Stomach (tissue), 19 donors: ENCODE data around the gene MIB1. TPM values are rescaled to one million over a fixed set of nuclear protein-coding genes. Genes with fewer than 3 reads are reported as not detected.

Experiments used
- DNase-seq, 2 donors: peaks; one replicate each; pipeline versions ENCODE4 v3.0.0 to v3.0.0-alpha.2; 2013 to 2019
- H3K27ac ChIP-seq, 5 donors: fragments of 200-600 bp in 4 of 5; sonication (generic) in 4 of 5; one replicate each; pipeline ENCODE4 v1.5.1; 2013 to 2019; ENCODE audit warnings: mild to moderate bottlenecking in 1 of 5, moderate library complexity in 1 of 5
- H3K27me3 ChIP-seq, 3 donors: fragments of 200-600 bp; sonication (generic); one replicate each; pipeline ENCODE4 v1.5.1; 2017 to 2019; ENCODE audit warnings: mixed run types in 1 of 3
- H3K36me3 ChIP-seq, 4 donors: fragments of 200-600 bp; sonication (generic); 1 replicate in 3 of 4; 2 replicates in 1 of 4; pipeline ENCODE4 v1.5.1; 2016 to 2019
- H3K4me1 ChIP-seq, 4 donors: fragments of 200-600 bp; sonication (generic); one replicate each; pipeline ENCODE4 v1.5.1; 2016 to 2019
- H3K4me3 ChIP-seq, 4 donors: fragments of 200-600 bp; sonication (generic) in 3 of 4; one replicate each; pipeline ENCODE4 v1.5.1; 2016 to 2019; ENCODE audit warnings: mild to moderate bottlenecking in 1 of 4
- H3K9me3 ChIP-seq, 4 donors: fragments of 200-600 bp; sonication (generic); one replicate each; pipeline ENCODE4 v1.5.1; 2016 to 2019
- EP300 ChIP-seq: sonication (generic); formaldehyde crosslinking; IDR thresholded peaks from one replicate; pipeline ENCODE4 v1.6.1; 2017; ENCODE audit warnings: antibody characterized with exemption
- POLR2A ChIP-seq, 4 donors: fragments of 450-650 bp; IDR thresholded peaks; one replicate each; pipeline ENCODE4 v1.6.1; 2016; ENCODE audit warnings: antibody characterized with exemption in 4 of 4, control low read depth in 2 of 4, mild to moderate bottlenecking in 1 of 4, moderate library complexity in 1 of 4
- POLR2AphosphoS5 ChIP-seq, 3 donors: sonication (generic); formaldehyde crosslinking; IDR thresholded peaks; one replicate each; pipeline ENCODE4 v1.6.1; 2016; ENCODE audit warnings: antibody characterized with exemption in 3 of 3
- WGBS, 5 donors: extraction: QIAGEN DNeasy Blood & Tissue Kit in 3 of 5; methylation state at CpG; one replicate each; pipeline versions ENCODE4 v1.1.5 to v1.1.7; 2013 to 2018; 5-methylcytosine and 5-hydroxymethylcytosine counted together
- intact Hi-C: fragments of 100-400 bp; cut with DNase I; formaldehyde crosslinking; loops from one replicate; pipeline ENCODE4 v1.15.1; 2023; ENCODE audit warnings: low total_unique reads
- long read RNA-seq, 10 donors: transcript quantifications; one replicate each; lab custom pipeline, GENCODE V29; 2026
- polyA plus RNA-seq, 3 donors: library from polyadenylated mRNA; stranded (reverse); fragments of 200-250 nt; gene quantifications; one replicate each; pipeline ENCODE4 v1.2.3, GENCODE V29; 2013
- total RNA-seq, 5 donors: library from RNA; depleted of rRNA; stranded (reverse); fragments of >200 nt; gene quantifications; one replicate each; pipeline versions ENCODE4 v1.1.0 to v1.2.3, GENCODE V29; 2014 to 2016
- TF ChIP-seq, protein P1 (sequence below), 7 experiments: fragments of 450-650 bp in 4 of 7; fragments of 200-600 bp in 3 of 7; sonication (generic) in 3 of 7; IDR thresholded peaks; one replicate each; pipeline ENCODE4 v1.5.1; 2016 to 2019; ENCODE audit warnings: antibody characterized with exemption in 7 of 7, control low read depth in 2 of 7, mild to moderate bottlenecking in 1 of 7
- donor health status: healthy with polysubstance abuse.
- donor health status: Bipolar disorder and iron deficiency.
- donor health status: healthy.

Gene MIB1
- total RNA-seq (10 to 100 TPM; 10.4 to 83.5 (median 18.7) TPM), polyA plus RNA-seq (1 to 10 TPM; 4.4 to 5.7 (median 5.3) TPM)
- long read RNA-seq, donor 1, result 0 reads
- long read RNA-seq, donor 2, full-length matches to known transcripts, result 2 of 2 reads
- long read RNA-seq, donor 2, partial matches to known transcripts, result 0 of 2 reads
- long read RNA-seq, donor 2, other reads (novel, unspliced or antisense), result 0 of 2 reads
- long read RNA-seq, donor 3, result 0 reads
- long read RNA-seq, donor 4, full-length matches to known transcripts, result 1 of 1 reads
- long read RNA-seq, donor 4, partial matches to known transcripts, result 0 of 1 reads
- long read RNA-seq, donor 4, other reads (novel, unspliced or antisense), result 0 of 1 reads
- long read RNA-seq, donor 5, full-length matches to known transcripts, result 3 of 3 reads
- long read RNA-seq, donor 5, partial matches to known transcripts, result 0 of 3 reads
- long read RNA-seq, donor 5, other reads (novel, unspliced or antisense), result 0 of 3 reads
- long read RNA-seq, donor 6, full-length matches to known transcripts, result 3 of 3 reads
- long read RNA-seq, donor 6, partial matches to known transcripts, result 0 of 3 reads
- long read RNA-seq, donor 6, other reads (novel, unspliced or antisense), result 0 of 3 reads
- long read RNA-seq, donor 7, full-length matches to known transcripts, result 1 of 1 reads
- long read RNA-seq, donor 7, partial matches to known transcripts, result 0 of 1 reads
- long read RNA-seq, donor 7, other reads (novel, unspliced or antisense), result 0 of 1 reads
- long read RNA-seq, donor 8, full-length matches to known transcripts, result 2 of 2 reads
- long read RNA-seq, donor 8, partial matches to known transcripts, result 0 of 2 reads
- long read RNA-seq, donor 8, other reads (novel, unspliced or antisense), result 0 of 2 reads
- long read RNA-seq, donor 9, full-length matches to known transcripts, result 2 of 2 reads
- long read RNA-seq, donor 9, partial matches to known transcripts, result 0 of 2 reads
- long read RNA-seq, donor 9, other reads (novel, unspliced or antisense), result 0 of 2 reads
- long read RNA-seq, donor 10, full-length matches to known transcripts, result 1 of 1 reads
- long read RNA-seq, donor 10, partial matches to known transcripts, result 0 of 1 reads
- long read RNA-seq, donor 10, other reads (novel, unspliced or antisense), result 0 of 1 reads

DNA sequence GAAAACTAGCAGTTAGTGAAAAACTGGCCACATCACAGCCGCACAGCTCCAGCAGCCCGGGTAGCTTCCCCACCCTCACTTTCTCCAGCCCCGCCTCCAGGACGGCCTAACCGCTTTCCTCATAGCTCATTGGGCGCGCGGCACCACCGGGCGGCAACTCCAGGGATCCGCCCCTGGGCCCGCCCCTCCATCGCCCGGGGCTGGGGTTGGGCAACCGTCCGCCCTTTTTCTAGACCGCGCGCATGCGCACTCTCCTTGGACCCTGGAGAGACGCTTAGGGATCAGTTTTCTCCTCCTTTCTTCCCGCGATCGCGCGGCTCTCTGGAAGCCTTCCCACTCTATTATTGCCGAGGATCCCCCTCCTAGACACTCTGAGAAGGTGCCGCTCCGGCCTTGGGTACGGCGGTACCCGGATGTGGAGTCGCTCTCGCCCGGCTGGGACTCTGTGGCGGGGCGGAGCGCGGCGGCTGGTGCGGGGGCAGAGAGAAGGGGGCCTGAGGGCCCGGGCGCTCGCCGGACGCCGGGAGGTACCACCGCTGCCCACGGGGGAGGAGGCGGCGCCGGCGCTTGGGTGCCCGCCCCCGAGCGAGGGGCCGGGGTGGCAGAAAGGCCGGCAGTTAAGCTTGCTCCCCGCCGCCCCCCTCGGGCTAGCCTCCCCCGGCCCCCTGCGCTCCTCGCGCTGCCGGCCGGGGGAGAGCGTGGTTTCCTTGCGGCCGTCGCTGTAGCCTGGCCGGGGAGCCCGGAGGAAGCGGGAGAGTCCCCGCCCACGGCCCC lies at the start of gene MIB1:
TSS of gene MIB1 (plus strand) at position 255 of the 774 bp plus-strand sequence. CDS start 792 bp downstream, outside the sequence.
- DNase-seq, result peak; percentile 99 to 100
- intact Hi-C loops, result loop anchor here (10.0 kb wide), 1 partner anchor 126 kb away; the partner anchor contains the start of gene SNRPD1
- H3K27me3 ChIP-seq, result no peaks in the 10 kb centered on the region
- peaks cover 0 to 47% (median 31%) of the 10 kb centered on the region in 4 donors for H3K4me1 ChIP-seq
- WGBS, 5 donors, result 0 to 1% (median 0%) methylated on average over 32 to 76 of the region's 76 CpGs
- H3K36me3 ChIP-seq, result no peaks in the 10 kb centered on the region
- no peaks in the 10 kb centered on the region for H3K9me3 ChIP-seq
- TF ChIP-seq, protein P1, sequence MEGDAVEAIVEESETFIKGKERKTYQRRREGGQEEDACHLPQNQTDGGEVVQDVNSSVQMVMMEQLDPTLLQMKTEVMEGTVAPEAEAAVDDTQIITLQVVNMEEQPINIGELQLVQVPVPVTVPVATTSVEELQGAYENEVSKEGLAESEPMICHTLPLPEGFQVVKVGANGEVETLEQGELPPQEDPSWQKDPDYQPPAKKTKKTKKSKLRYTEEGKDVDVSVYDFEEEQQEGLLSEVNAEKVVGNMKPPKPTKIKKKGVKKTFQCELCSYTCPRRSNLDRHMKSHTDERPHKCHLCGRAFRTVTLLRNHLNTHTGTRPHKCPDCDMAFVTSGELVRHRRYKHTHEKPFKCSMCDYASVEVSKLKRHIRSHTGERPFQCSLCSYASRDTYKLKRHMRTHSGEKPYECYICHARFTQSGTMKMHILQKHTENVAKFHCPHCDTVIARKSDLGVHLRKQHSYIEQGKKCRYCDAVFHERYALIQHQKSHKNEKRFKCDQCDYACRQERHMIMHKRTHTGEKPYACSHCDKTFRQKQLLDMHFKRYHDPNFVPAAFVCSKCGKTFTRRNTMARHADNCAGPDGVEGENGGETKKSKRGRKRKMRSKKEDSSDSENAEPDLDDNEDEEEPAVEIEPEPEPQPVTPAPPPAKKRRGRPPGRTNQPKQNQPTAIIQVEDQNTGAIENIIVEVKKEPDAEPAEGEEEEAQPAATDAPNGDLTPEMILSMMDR (IDR thresholded peaks at IDR 0.05), result peak in 1 of 7 experiments; percentile 5
- TF ChIP-seq EP300 (no peak), POLR2A (IDR thresholded peaks at IDR 0.05) (peak in 1 of 4 donors; percentile 68), POLR2AphosphoS5 (IDR thresholded peaks at IDR 0.05) (peak; percentile 75 to 89 (median 84))
- H3K27ac ChIP-seq, result peak within 1 kb of the TSS; percentile 94 to 99 (median 98)
- peak within 1 kb of the TSS; percentile 78 to 98 (median 92) for H3K4me3 ChIP-seq

DNA sequence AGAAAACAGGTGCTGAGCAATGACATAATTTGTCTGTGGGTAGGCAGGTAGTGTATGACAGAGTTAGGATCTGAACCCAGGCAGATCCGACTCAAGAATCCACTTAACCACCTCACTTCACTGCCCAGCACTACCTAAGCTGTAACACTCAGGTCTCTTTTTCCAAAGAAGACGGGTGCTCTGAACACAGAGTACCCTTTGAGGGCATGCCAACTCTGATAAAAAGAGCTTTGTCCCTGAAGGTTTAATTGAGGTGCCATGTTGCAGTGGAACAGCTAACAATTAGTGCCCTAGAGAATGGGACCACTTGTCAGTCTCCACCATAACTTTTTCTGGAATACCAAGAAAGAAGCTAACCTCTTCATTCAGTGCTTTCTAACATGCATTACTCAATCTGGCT lies 47.3 kb upstream of the MIB1 start:
- intact Hi-C loops, result no loop called here
- Histone ChIP-seq H3K27ac (no peak overlapping the region), H3K4me1 (peaks cover 0 to 9% (median 0%) of the 10 kb centered on the region in 4 donors), H3K4me3 (no peak overlapping the region), H3K36me3 (peaks cover 6 to 63% (median 44%) of the 10 kb centered on the region in 4 donors), H3K9me3 (peaks cover 0 to 15% (median 9%) of the 10 kb centered on the region in 4 donors), H3K27me3 (no peaks in the 10 kb centered on the region)
- TF ChIP-seq, protein P1 (IDR thresholded peaks at IDR 0.05), result no peak
- no peak for TF ChIP-seq POLR2A (IDR thresholded peaks at IDR 0.05)
- no peak for TF ChIP-seq EP300
- no peak for TF ChIP-seq POLR2AphosphoS5 (IDR thresholded peaks at IDR 0.05)
- DNase-seq, result no peak
- WGBS, 5 donors, result 65 to 85% (median 73%) methylated on average over 2 of the region's 2 CpGs

DNA sequence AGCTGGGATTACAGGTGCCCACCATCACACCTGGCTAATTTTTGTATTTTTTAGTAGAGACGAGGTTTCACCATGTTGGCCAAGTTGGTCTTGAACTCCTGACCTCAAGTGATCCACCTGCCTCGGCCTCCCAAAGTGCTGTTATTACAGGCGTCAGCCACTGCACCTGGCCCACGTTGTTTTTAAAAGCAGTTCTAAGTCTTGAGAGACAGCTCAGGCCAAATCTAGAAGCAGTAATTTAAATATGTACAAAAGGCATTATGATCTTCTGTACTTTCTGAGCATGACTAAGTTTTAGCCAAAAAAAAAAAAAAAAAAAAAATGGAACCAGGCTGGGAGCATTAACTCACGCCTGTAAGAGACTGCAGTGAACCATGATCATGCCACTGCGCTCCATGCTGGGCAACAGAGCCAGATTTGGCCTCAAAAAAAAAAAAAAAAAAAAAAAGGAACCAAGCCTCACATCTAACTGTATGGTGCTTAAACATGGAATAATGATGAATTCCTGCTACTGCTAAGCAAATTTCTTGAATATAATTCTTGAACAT lies 40.0 kb upstream of the MIB1 start:
- peaks cover 4 to 44% (median 34%) of the 10 kb centered on the region in 4 donors for H3K36me3 ChIP-seq
- TF ChIP-seq, protein P1 (IDR thresholded peaks at IDR 0.05), result no peak
- TF ChIP-seq POLR2AphosphoS5 (IDR thresholded peaks at IDR 0.05), result no peak
- TF ChIP-seq EP300, result no peak
- no peak for TF ChIP-seq POLR2A (IDR thresholded peaks at IDR 0.05)
- DNase-seq, result no peak
- no peak overlapping the region for H3K4me3 ChIP-seq
- intact Hi-C loops, result no loop called here
- no peaks in the 10 kb centered on the region for H3K9me3 ChIP-seq
- 80 to 93% (median 83%) methylated on average over 6 of the region's 6 CpGs for WGBS, 5 donors
- no peaks in the 10 kb centered on the region for H3K27me3 ChIP-seq
- H3K4me1 ChIP-seq, result peaks cover 5 to 21% (median 13%) of the 10 kb centered on the region in 4 donors
- H3K27ac ChIP-seq, result no peak overlapping the region
